ENCODE data around the gene GIGYF1. TPM values are rescaled to one million over a fixed set of nuclear protein-coding genes. Genes with fewer than 3 reads are reported as not detected.

Gene GIGYF1
- total and polyA plus RNA-seq, 2 of the 13 experiments (the other 11 are each of a cell fraction or from before 2014, with no cell fraction given) = 7.6 to 16.1 TPM

GRCh38 chr7:100705753-100706671 lies 12.0 kb upstream of the GIGYF1 start, which contains the start of gene POP7 (continued):
- TF ChIP-seq, protein P1, sequence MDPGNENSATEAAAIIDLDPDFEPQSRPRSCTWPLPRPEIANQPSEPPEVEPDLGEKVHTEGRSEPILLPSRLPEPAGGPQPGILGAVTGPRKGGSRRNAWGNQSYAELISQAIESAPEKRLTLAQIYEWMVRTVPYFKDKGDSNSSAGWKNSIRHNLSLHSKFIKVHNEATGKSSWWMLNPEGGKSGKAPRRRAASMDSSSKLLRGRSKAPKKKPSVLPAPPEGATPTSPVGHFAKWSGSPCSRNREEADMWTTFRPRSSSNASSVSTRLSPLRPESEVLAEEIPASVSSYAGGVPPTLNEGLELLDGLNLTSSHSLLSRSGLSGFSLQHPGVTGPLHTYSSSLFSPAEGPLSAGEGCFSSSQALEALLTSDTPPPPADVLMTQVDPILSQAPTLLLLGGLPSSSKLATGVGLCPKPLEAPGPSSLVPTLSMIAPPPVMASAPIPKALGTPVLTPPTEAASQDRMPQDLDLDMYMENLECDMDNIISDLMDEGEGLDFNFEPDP (CRISPR knock-in tag; conservative IDR thresholded peaks at IDR 0.05) = no peak
- TF ChIP-seq, protein P2, sequence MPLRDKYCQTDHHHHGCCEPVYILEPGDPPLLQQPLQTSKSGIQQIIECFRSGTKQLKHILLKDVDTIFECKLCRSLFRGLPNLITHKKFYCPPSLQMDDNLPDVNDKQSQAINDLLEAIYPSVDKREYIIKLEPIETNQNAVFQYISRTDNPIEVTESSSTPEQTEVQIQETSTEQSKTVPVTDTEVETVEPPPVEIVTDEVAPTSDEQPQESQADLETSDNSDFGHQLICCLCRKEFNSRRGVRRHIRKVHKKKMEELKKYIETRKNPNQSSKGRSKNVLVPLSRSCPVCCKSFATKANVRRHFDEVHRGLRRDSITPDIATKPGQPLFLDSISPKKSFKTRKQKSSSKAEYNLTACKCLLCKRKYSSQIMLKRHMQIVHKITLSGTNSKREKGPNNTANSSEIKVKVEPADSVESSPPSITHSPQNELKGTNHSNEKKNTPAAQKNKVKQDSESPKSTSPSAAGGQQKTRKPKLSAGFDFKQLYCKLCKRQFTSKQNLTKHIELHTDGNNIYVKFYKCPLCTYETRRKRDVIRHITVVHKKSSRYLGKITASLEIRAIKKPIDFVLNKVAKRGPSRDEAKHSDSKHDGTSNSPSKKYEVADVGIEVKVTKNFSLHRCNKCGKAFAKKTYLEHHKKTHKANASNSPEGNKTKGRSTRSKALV (CRISPR knock-in tag; IDR thresholded peaks at IDR 0.05) = no peak
- TF ChIP-seq SNAPC4 (CRISPR knock-in tag; IDR thresholded peaks at IDR 0.05) = peak; percentile 63
- no peak; the same call in 1 of the 2 replicates for TF ChIP-seq ZMYM2 (CRISPR knock-in tag; IDR thresholded peaks at IDR 0.05)
- 0 out of 2 replicates have a peak, but pooled peaks have one; percentile 52 for TF ChIP-seq CBFB (CRISPR knock-in tag; IDR thresholded peaks at IDR 0.05)
- TF ChIP-seq RBM22 (optimal IDR thresholded peaks at IDR 0.05; ENCODE audit: low read length) = no peak
- TF ChIP-seq ZIK1 (CRISPR knock-in tag; IDR thresholded peaks at IDR 0.05; ENCODE audit: borderline replicate concordance, low read depth) = no peak; the same call in none of the 2 replicates
- TF ChIP-seq ELF4 (CRISPR knock-in tag; IDR thresholded peaks at IDR 0.05; ENCODE audit: borderline replicate concordance) = peak; percentile 63; the same call in 1 of the 2 replicates
- TF ChIP-seq GATA4 (IDR thresholded peaks at IDR 0.05; ENCODE audit: borderline replicate concordance, low read depth) = no peak
- no peak for TF ChIP-seq MZF1 (CRISPR knock-in tag; IDR thresholded peaks at IDR 0.05; ENCODE audit: borderline replicate concordance)
- peak; percentile 92 for TF ChIP-seq E2F1 (CRISPR knock-in tag; IDR thresholded peaks at IDR 0.05)
- TF ChIP-seq MED13 (CRISPR knock-in tag; IDR thresholded peaks at IDR 0.05) = peak; percentile 21; the same call in 1 of the 2 replicates
- no peak for TF ChIP-seq ZNF567 (CRISPR knock-in tag; IDR thresholded peaks at IDR 0.05; ENCODE audit: borderline replicate concordance)
- TF ChIP-seq ZNF503 (CRISPR knock-in tag; IDR thresholded peaks at IDR 0.05) = no peak

Measured in HepG2 (cell line).